ENCODE measurements around the gene NUTM2F. TPM values are rescaled to one million over a fixed set of nuclear protein-coding genes. Genes with fewer than 3 reads are reported as not detected.

NUTM2F gene
- total RNA-seq, 1 experiment from 2014 or later, result not detected

GRCh38 chr9:94270009-94270408, 58.4 kb downstream of the NUTM2F start:
- H3K4me1 ChIP-seq (ENCODE audit: insufficient read depth, low read length), result no peaks in the 10 kb centered on the region
- no peaks in the 10 kb centered on the region for H3K27me3 ChIP-seq (ENCODE audit: insufficient read depth, low read length)
- no peaks in the 10 kb centered on the region for H4K20me1 ChIP-seq (ENCODE audit: control insufficient read depth, insufficient read depth, insufficient read length)
- no peak overlapping the region for H2BK15ac ChIP-seq (ENCODE audit: low read depth, low read length)
- H3K27me3 Mint-ChIP-seq (ENCODE audit: low read depth), result peaks cover 2% of the 10 kb centered on the region; the same call in 1 of the 2 replicates
- H2BK20ac ChIP-seq (ENCODE audit: low read depth, low read length, poor library complexity, severe bottlenecking), result no peak overlapping the region
- H3K9ac ChIP-seq (ENCODE audit: extremely low read depth, insufficient read length, low read length), result no peak overlapping the region
- no peak overlapping the region for H4K8ac ChIP-seq (replicated peaks; ENCODE audit: insufficient read length, low read depth, low read length)
- H2BK12ac ChIP-seq (ENCODE audit: insufficient read length, low read depth, low read length), result no peak overlapping the region
- no peak overlapping the region for H3K27ac ChIP-seq (ENCODE audit: insufficient read length, low read depth, low read length)
- no peak overlapping the region for H3K23ac ChIP-seq (ENCODE audit: insufficient read length, low read depth, low read length)
- H3K9me3 Mint-ChIP-seq, result peaks cover 32 to 37% of the 10 kb centered on the region in 2 experiments
- no peak for DNase-seq
- no peak for TF ChIP-seq CTCF (conservative IDR thresholded peaks at IDR 0.05)
- no peak overlapping the region for H4K5ac ChIP-seq (ENCODE audit: insufficient read length, low read depth, low read length)
- no peak overlapping the region for H4K91ac ChIP-seq (ENCODE audit: insufficient read length, low read depth, low read length)
- H3K56ac ChIP-seq (ENCODE audit: insufficient read length, low read depth, low read length), result no peak overlapping the region
- no peak overlapping the region for H3K27ac Mint-ChIP-seq
- H3K79me2 ChIP-seq (ENCODE audit: insufficient read depth, low read length), result no peaks in the 10 kb centered on the region; the same call in 1 of the 2 replicates
- H3K23me2 ChIP-seq (ENCODE audit: insufficient read length, low read depth, low read length, poor library complexity, severe bottlenecking), result no peaks in the 10 kb centered on the region
- H3K4me3 Mint-ChIP-seq, result no peak overlapping the region
- H3K36me3 Mint-ChIP-seq (ENCODE audit: insufficient read depth in 1 of 3, low read depth in 3 of 3), result peaks cover 27 to 38% (median 31%) of the 10 kb centered on the region in 3 experiments
- H2BK5ac ChIP-seq (ENCODE audit: insufficient read length, low read length), result no peak overlapping the region
- WGBS (ENCODE audit: extremely low coverage, insufficient read length, low lambda C conversion rate), result no CpG with 5 or more reads among the region's 1 CpG
- no peak overlapping the region for H3K4ac ChIP-seq (ENCODE audit: low read depth, low read length)
- H3K79me1 ChIP-seq (ENCODE audit: insufficient read depth, low read depth, low read length, poor library complexity, severe bottlenecking), result peaks cover 3% of the 10 kb centered on the region
- no peak overlapping the region for H3K14ac ChIP-seq (ENCODE audit: insufficient read depth, low read length)
- no peak overlapping the region for H3K18ac ChIP-seq (ENCODE audit: insufficient read length, low read depth, low read length)
- H3K4me2 ChIP-seq (ENCODE audit: insufficient read depth, insufficient read length, low read length), result no peak overlapping the region
- no peak overlapping the region for H2AFZ ChIP-seq (ENCODE audit: low read length)
- H2AK5ac ChIP-seq (ENCODE audit: insufficient read length, low read length), result no peak overlapping the region
- H3K4me1 Mint-ChIP-seq, result no peaks in the 10 kb centered on the region
- H2BK120ac ChIP-seq (ENCODE audit: low read depth, low read length, poor library complexity, severe bottlenecking), result no peak overlapping the region
- H3K9me3 ChIP-seq (ENCODE audit: control insufficient read depth, low read depth, low read length), result no peaks in the 10 kb centered on the region
- H3T11ph ChIP-seq (ENCODE audit: low read length), result no peak overlapping the region
